Heart right ventricle (tissue), 16 donors: Measurements from ENCODE around the gene KLHDC10. TPM values are rescaled to one million over a fixed set of nuclear protein-coding genes. Genes with fewer than 3 reads are reported as not detected.

Experiments
- ATAC-seq, 8 donors: fragments of 200-7000 bp; cut with Tn5 transposase; one replicate each; pipeline ENCODE4 v1.9.1; 2020; ENCODE audit warnings: mild to moderate bottlenecking in 8 of 8, moderate library complexity in 8 of 8, moderate number of reproducible peaks in 1 of 8
- DNase-seq, 2 donors: peaks; one replicate each; pipeline ENCODE4 v3.0.0-alpha.2; 2020
- H3K27ac ChIP-seq, 10 donors: fragments of 200-600 bp; sonication (generic) in 2 of 10; one replicate each; pipeline versions ENCODE4 v1.5.0 to v1.8.0; 2020 to 2022; ENCODE audit warnings: mild to moderate bottlenecking in 3 of 10
- H3K27me3 ChIP-seq, 7 donors: fragments of 200-600 bp; one replicate each; pipeline ENCODE4 v1.8.0; 2021 to 2022; ENCODE audit warnings: mild to moderate bottlenecking in 2 of 7
- H3K36me3 ChIP-seq, 9 donors: fragments of 200-600 bp; sonication (generic) in 1 of 9; one replicate each; pipeline versions ENCODE4 v1.5.0 to v1.8.0; 2020 to 2022; ENCODE audit warnings: mild to moderate bottlenecking in 2 of 9
- H3K4me1 ChIP-seq, 9 donors: fragments of 200-600 bp; sonication (generic) in 1 of 9; one replicate each; pipeline versions ENCODE4 v1.5.0 to v1.8.0; 2020 to 2022; ENCODE audit warnings: mild to moderate bottlenecking in 4 of 9
- H3K4me3 ChIP-seq, 10 donors: fragments of 200-600 bp; sonication (generic) in 2 of 10; one replicate each; pipeline versions ENCODE4 v1.5.0 to v1.8.0; 2020 to 2022; ENCODE audit warnings: mild to moderate bottlenecking in 7 of 10, moderate library complexity in 2 of 10
- H3K9me3 ChIP-seq, 11 donors: fragments of 200-600 bp in 10 of 11; sonication (generic) in 2 of 11; one replicate each; pipeline versions ENCODE4 v1.5.0 to v1.8.0; 2013 to 2022; ENCODE audit warnings: mild to moderate bottlenecking in 2 of 11, control low read depth in 1 of 11, moderate library complexity in 1 of 11
- CTCF ChIP-seq, 9 donors: fragments of 200-600 bp; sonication (generic) in 2 of 9; IDR thresholded peaks; one replicate each; pipeline versions ENCODE4 v1.5.0 to v1.8.0; 2021 to 2022; ENCODE audit warnings: antibody characterized with exemption in 9 of 9, mild to moderate bottlenecking in 5 of 9, moderate library complexity in 1 of 9
- WGBS, 2 donors: extraction: QIAGEN DNeasy Blood & Tissue Kit; methylation state at CpG; one replicate each; pipeline ENCODE4 v1.1.7; 2013; ENCODE audit warnings: inconsistent platforms in 1 of 2; 5-methylcytosine and 5-hydroxymethylcytosine counted together
- intact Hi-C, 10 donors: fragments of 100-400 bp; cut with DNase I; formaldehyde crosslinking; loops; one replicate each; pipeline versions ENCODE4 v1.11.1 to v1.14.2; 2022
- polyA plus RNA-seq, 2 donors: library from polyadenylated mRNA; stranded (reverse); fragments of 200-250 nt; gene quantifications; one replicate each; pipeline ENCODE4 v1.2.3, GENCODE V29; 2013
- total RNA-seq, 10 donors: library from RNA; stranded (reverse); fragmentation: NEBNext Ultra II Directional in 3 of 10; extraction: Animal tissue kit (Norgen Biotek cat#: 25700) in 3 of 10; gene quantifications; one replicate each; pipeline versions ENCODE4 v1.2.1 to v1.2.4, GENCODE V29; 2021 to 2023
- donor health status: Arrhythmogenic right ventricular cardiomyopathy.
- donor health status: ischemic (EF 13 %, LVEDD 7.1; RV severe dilation, severe dysfunction).
- donor health status: healthy with polysubstance abuse.
- donor health status: DM: no; HTN: yes; CAD: no.
- donor health status: DM: no; HTN: no; CAD: no.
- donor health status: ischemic (EF 25% LVEDD 6.9; RV normal size, moderate dysfunction).
- donor health status: ischemic (EF 25% LVEDD 5.7; RV mildly dilated, moderate dysfunction).
- donor health status: healthy.
- donor health status: DM: yes; HTN: yes; CAD: no.
- donor health status: Ischemic cardiomyopathy.
- donor health status: ischemic (EF 35%, LVEDD 5.7; RV mildly dilated, moderate dysfunction).
- donor health status: nonischemic (EF 11% LVEDD 7.7; RV severe dilation, severe dysfunction).
- donor health status: DM: yes; HTN: yes; CAD: no.
- donor health status: PGD.
- donor health status: ischemic (EF 29% LVEDD 5.4; RV normal size, mild dysfunction).
- donor health status: nonischemic (EF 23%, LVEDD 6.1; RV moderate dilation, normal function).

KLHDC10 gene
- total and polyA plus RNA-seq, 12 donors: 9.1 to 33.7 (median 28.1) TPM

DNA sequence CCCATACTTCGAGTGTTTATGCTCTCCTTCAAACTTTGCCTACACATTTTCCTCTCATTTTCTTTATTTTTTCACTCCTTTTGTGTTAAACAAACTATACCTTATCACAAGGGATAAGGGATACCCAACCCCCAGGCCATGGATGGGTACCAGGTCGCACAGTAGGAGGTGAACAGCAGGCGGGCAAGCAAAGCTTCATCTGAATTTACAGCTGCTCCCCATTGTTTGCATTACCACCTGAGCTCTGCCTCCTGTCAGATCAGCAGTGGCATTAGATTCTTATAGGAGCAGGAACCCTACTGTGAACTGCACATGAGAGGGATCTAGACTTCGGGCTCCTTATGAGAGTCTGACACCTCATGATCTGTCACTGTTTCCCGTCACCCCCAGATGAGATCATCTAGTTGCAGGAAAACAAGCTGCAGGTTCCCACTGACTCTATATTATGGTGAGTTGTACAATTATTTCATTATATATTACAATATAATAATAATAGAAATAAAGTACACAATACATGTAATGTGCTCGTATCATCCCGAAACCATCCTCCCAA lies 47.6 kb upstream of the KLHDC10 start:
- intact Hi-C loops: no loop called here
- ATAC-seq: no peak
- WGBS, 2 donors: 89 to 91% methylated on average over 7 of the region's 7 CpGs

GRCh38 chr7:130024390-130024789 lies 45.9 kb upstream of the KLHDC10 start:
- H3K9me3 ChIP-seq: no peaks in the 10 kb centered on the region
- H3K4me1 ChIP-seq: peaks cover 0 to 16% (median 0%) of the 10 kb centered on the region in 9 donors
- H3K27ac ChIP-seq: no peak overlapping the region
- no peaks in the 10 kb centered on the region for H3K27me3 ChIP-seq
- ATAC-seq (no peak), DNase-seq (no peak)
- intact Hi-C loops: no loop called here
- TF ChIP-seq CTCF (IDR thresholded peaks at IDR 0.05): no peak
- no peak overlapping the region for H3K4me3 ChIP-seq
- WGBS, 2 donors: 92 to 95% methylated on average over 5 of the region's 5 CpGs
- H3K36me3 ChIP-seq: peaks cover 0 to 100% (median 78%) of the 10 kb centered on the region in 9 donors

More for the DNA sequence above, 47.6 kb upstream of the KLHDC10 start:
- Histone ChIP-seq H3K27ac (peak overlapping the region in 6 of 10 donors; percentile 71 to 85 (median 80)), H3K4me3 (no peak overlapping the region), H3K9me3 (no peaks in the 10 kb centered on the region), H3K36me3 (peaks cover 5 to 100% (median 73%) of the 10 kb centered on the region in 9 donors), H3K4me1 (peaks cover 0 to 16% (median 0%) of the 10 kb centered on the region in 9 donors), H3K27me3 (no peaks in the 10 kb centered on the region)
- no peak for TF ChIP-seq CTCF (IDR thresholded peaks at IDR 0.05)
- DNase-seq: no peak

DNA sequence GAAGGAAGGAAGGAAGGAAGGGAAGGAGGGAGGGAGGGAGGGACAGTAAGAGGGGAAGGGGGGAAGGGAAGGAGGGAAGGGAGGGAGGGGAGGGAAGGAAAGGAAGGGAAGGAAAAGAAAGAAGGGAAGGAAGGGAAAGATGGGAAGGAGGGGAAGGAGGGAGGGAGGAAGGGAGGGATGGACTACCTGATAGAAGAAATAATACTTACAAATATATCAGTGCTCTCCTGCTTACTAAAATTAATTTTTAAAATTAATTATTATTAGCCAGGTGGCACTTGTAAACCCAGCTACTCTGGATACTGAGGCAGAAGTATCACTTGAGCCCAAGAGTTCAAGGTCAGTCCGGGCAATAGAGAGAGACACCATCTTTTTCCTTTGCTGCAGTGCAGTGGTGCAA lies 37.6 kb upstream of the KLHDC10 start:
- 98 to 100% methylated on average over 1 of the region's 1 CpG for WGBS, 2 donors
- TF ChIP-seq CTCF (IDR thresholded peaks at IDR 0.05): no peak
- Histone ChIP-seq H3K36me3 (peaks cover 0 to 98% (median 41%) of the 10 kb centered on the region in 9 donors), H3K27me3 (no peaks in the 10 kb centered on the region), H3K4me1 (no peaks in the 10 kb centered on the region), H3K9me3 (no peaks in the 10 kb centered on the region), H3K27ac (no peak overlapping the region), H3K4me3 (no peak overlapping the region)
- no peak for DNase-seq
- ATAC-seq: no peak
- intact Hi-C loops: no loop called here

DNA sequence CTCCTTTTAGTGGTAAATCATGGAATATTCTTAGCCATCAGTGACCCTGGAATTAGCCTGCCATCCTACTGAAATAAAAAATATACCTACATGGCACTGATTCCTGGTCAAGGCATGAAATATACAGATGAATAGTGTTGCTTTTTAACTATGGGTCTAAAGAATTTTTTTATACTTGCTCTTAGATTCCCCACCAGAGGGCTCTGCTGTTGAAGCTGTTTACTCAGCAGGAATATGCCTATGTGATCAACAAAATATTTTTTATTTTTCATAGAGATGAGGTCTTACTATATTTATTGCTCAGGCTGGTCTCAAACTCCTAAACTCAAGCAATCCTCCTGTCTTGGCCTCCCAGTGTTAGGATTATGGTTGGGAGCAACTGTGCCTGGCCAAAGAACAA lies 32.6 kb upstream of the KLHDC10 start:
- no peak for ATAC-seq

More for the DNA sequence above, 32.6 kb upstream of the KLHDC10 start:
- Histone ChIP-seq H3K36me3 (peaks cover 0 to 99% (median 31%) of the 10 kb centered on the region in 9 donors), H3K4me3 (no peak overlapping the region), H3K9me3 (no peaks in the 10 kb centered on the region), H3K27ac (no peak overlapping the region), H3K27me3 (no peaks in the 10 kb centered on the region), H3K4me1 (no peaks in the 10 kb centered on the region)
- intact Hi-C loops: no loop called here
- TF ChIP-seq CTCF (IDR thresholded peaks at IDR 0.05): peak in 4 of 9 donors; percentile 12 to 26 (median 14)
- no peak for DNase-seq
